Endothelial cell of umbilical vein (primary cell): ENCODE measurements around the gene NDUFB7. TPM values are rescaled to one million over a fixed set of nuclear protein-coding genes. Genes with fewer than 3 reads are reported as not detected.
A peak's percentile ranks its signal among the peaks of the same experiment; 100 is the strongest.
"Not testable (repeated sequence)": the region's sequence is repeated elsewhere in the genome, so short reads cannot be mapped to it uniquely, and the experiment has no call there.

Experiments
- BruUV-seq: library from RNA; stranded (reverse); fragments of 400-500 nt; replicated peaks from 2 replicates; lab custom pipeline; 2021; lab: Mats Ljungman, UMichigan
- CTCF ChIA-PET: fragments of 300-600, 350-600 bp; sonication (Branson Sonifier 250); formaldehyde crosslinking; loops from one replicate; lab custom pipeline; 2021; ENCODE audit warnings: antibody characterized with exemption, inconsistent platforms; lab: Charles Lee
- POLR2A ChIA-PET: fragments of 300-600, 350-600 bp; sonication (Branson Sonifier 250); formaldehyde crosslinking; loops from one replicate; lab custom pipeline; 2021; ENCODE audit warnings: antibody characterized with exemption, inconsistent platforms; lab: Charles Lee
- DNase-seq: peaks from one replicate; pipeline ENCODE4 v3.0.0-alpha.2; 2011; ENCODE audit warnings: low read depth, low spot score
- FAIRE-seq: peaks from 2 replicates; lab custom pipeline; 2011; peaks lifted over from hg19 to GRCh38; lab: Jason Lieb, UNC
- H2AFZ ChIP-seq: 2 replicates; pipeline ENCODE4 v1.6.0; 2012; ENCODE audit warnings: low read depth, low read length, control low read depth, inconsistent platforms
- H3K27ac ChIP-seq: 2 replicates; pipeline ENCODE4 v1.5.1; 2011; ENCODE audit warnings: low read depth, mild to moderate bottlenecking, control low read depth, low read length, moderate library complexity; ENCODE audit not compliant: insufficient read depth
- H3K27me3 ChIP-seq, 2 experiments: 2 replicates each; pipeline versions ENCODE4 v1.6.0 to v1.6.1; 2011; ENCODE audit warnings: low read length in 2 of 2, mixed read lengths in 1 of 2; ENCODE audit not compliant: control insufficient read depth in 2 of 2, insufficient read depth in 2 of 2
- H3K36me3 ChIP-seq, 2 experiments: 2 replicates in 1 of 2; 3 replicates in 1 of 2; pipeline ENCODE4 v1.5.1; 2011; ENCODE audit warnings: low read length in 2 of 2, mild to moderate bottlenecking in 1 of 2, moderate library complexity in 1 of 2; ENCODE audit not compliant: control insufficient read depth in 2 of 2, insufficient read depth in 2 of 2; ENCODE audit errors: extremely low read depth in 1 of 2
- H3K4me1 ChIP-seq: 3 replicates; pipeline ENCODE4 v1.5.1; 2011; ENCODE audit warnings: mild to moderate bottlenecking, low read length; ENCODE audit not compliant: control insufficient read depth, insufficient read depth; ENCODE audit errors: extremely low read depth
- H3K4me2 ChIP-seq: 2 replicates; pipeline ENCODE4 v1.6.1; 2011; ENCODE audit warnings: low read length, control low read depth, mixed read lengths; ENCODE audit not compliant: insufficient read depth
- H3K4me3 ChIP-seq, 3 experiments: fragments of 200-600 bp in 1 of 3; sonication (generic), shearing (Covaris generic) in 1 of 3; replicated peaks in 1 of 3; 2 replicates each; pipeline ENCODE4 v1.5.1; 2011 to 2016; ENCODE audit warnings: control low read depth in 3 of 3, low read length in 3 of 3, mild to moderate bottlenecking in 2 of 3, inconsistent platforms in 1 of 3, low read depth in 1 of 3, moderate library complexity in 1 of 3; ENCODE audit not compliant: insufficient read depth in 1 of 3
- H3K79me2 ChIP-seq: 2 replicates; pipeline ENCODE4 v1.6.0; 2012; ENCODE audit warnings: low read length, inconsistent platforms; ENCODE audit not compliant: control insufficient read depth, insufficient read depth
- H3K9ac ChIP-seq: replicated peaks from 2 replicates; pipeline ENCODE3; 2011; ENCODE audit warnings: low read length, control low read depth; ENCODE audit not compliant: insufficient read depth; ENCODE audit errors: extremely low read depth
- H3K9me1 ChIP-seq: replicated peaks from 3 replicates; pipeline ENCODE4 v1.6.0; 2011; ENCODE audit warnings: mild to moderate bottlenecking, low read length; ENCODE audit not compliant: control insufficient read depth, insufficient read depth; ENCODE audit errors: extremely low read depth
- H3K9me3 ChIP-seq: replicated peaks from 2 replicates; pipeline ENCODE4 v1.5.1; 2012; ENCODE audit warnings: low read length, inconsistent platforms; ENCODE audit not compliant: control insufficient read depth, insufficient read depth
- H4K20me1 ChIP-seq: replicated peaks from 2 replicates; pipeline ENCODE3; 2011; ENCODE audit warnings: mild to moderate bottlenecking, low read length; ENCODE audit not compliant: control insufficient read depth, insufficient read depth; ENCODE audit errors: extremely low read depth
- GATA2 ChIP-seq: IDR thresholded peaks from 2 replicates; pipeline ENCODE4 v1.7.0; 2011; ENCODE audit warnings: low read depth, mild to moderate bottlenecking, moderate library complexity, mixed read lengths, low read length; ENCODE audit not compliant: insufficient read length, insufficient read depth
- dilution Hi-C: fragments of 300-500 bp; cut with MboI; formaldehyde crosslinking; loops from one replicate; pipeline ENCODE4 v1.15.0; 2019; ENCODE audit warnings: low sequenced_read_pairs; ENCODE audit not compliant: extremely low pct_ligation_motif_present
- intact Hi-C: fragments of 100-400 bp; cut with micrococcal nuclease; formaldehyde crosslinking; loops from one replicate; pipeline ENCODE4 v1.10.0; 2022
- polyA plus RNA-seq, 4 experiments: library from polyadenylated mRNA; depleted of rRNA in 3 of 4; stranded (reverse) in 3 of 4; unstranded in 1 of 4; fragments of >200 nt; gene quantifications; 2 replicates each; pipeline versions ENCODE4 v1.2.1 to v1.2.3, GENCODE V29; 2011 to 2012; ENCODE audit warnings: missing spikeins in 1 of 4
- total RNA-seq: library from RNA; stranded (reverse); gene quantifications from 2 replicates; pipeline ENCODE4 v1.2.3, GENCODE V29; 2021

The NDUFB7 gene
- total and polyA plus RNA-seq, 2 donors (not counting 3 experiments of a cell fraction or from before 2014, with no cell fraction given) = 177 to 655 TPM

DNA sequence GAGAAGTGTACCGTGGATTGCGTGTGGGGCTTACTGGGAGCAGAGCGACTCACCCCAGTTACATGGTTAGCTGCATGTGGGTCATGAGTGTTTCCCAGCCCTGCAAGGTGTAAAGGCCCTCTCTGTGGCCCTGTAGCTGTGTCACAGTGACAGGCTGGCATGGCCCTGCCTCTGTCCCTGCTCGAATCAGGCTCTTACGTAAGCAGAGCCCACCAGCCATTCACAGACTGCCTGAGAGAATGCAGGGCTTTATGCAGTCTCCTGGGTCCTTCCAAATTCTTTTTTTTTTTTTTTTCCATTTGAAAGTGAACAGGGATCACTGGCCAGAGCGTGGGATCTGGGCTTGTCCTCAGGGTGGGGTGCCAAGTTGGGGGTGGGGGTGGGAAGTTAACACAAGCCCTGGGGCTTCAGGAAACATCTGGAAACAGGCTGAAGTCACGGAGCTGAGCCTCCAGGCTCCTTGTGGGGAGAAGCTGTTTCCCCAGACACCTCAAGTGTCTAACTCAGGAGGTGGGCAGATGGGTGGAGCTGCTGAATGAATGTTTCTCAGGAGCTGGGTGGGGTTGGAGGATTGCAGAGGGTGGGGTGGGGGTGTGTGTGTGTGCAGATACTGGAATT, 29.0 kb downstream of the NDUFB7 start:
- H3K27me3 ChIP-seq = no peaks in the 10 kb centered on the region
- H4K20me1 ChIP-seq = no peaks in the 10 kb centered on the region
- ChIA-PET POLR2A (no interaction called here), CTCF (interaction anchor here (0.7 kb wide), 1 partner anchor 326 kb away, joined by 3 read pairs; no protein-coding TSS in a partner anchor)
- DNase-seq (peak; percentile 30), FAIRE-seq (no peak)
- no peak for TF ChIP-seq GATA2
- H3K4me2 ChIP-seq = no peak overlapping the region
- H3K4me1 ChIP-seq = no peaks in the 10 kb centered on the region
- peaks cover 0 to 1% of the 10 kb centered on the region in 2 experiments for H3K36me3 ChIP-seq
- H3K9me1 ChIP-seq = no peaks in the 10 kb centered on the region
- H3K9me3 ChIP-seq = no peaks in the 10 kb centered on the region
- dilution Hi-C loops (no loop called here), intact Hi-C loops (no loop called here)
- no peak overlapping the region for H3K27ac ChIP-seq
- H3K79me2 ChIP-seq = peaks cover 6% of the 10 kb centered on the region
- H3K9ac ChIP-seq = no peak overlapping the region
- H2AFZ ChIP-seq = no peak overlapping the region
- BruUV-seq = no TSS peak
- H3K4me3 ChIP-seq = no peak overlapping the region

DNA sequence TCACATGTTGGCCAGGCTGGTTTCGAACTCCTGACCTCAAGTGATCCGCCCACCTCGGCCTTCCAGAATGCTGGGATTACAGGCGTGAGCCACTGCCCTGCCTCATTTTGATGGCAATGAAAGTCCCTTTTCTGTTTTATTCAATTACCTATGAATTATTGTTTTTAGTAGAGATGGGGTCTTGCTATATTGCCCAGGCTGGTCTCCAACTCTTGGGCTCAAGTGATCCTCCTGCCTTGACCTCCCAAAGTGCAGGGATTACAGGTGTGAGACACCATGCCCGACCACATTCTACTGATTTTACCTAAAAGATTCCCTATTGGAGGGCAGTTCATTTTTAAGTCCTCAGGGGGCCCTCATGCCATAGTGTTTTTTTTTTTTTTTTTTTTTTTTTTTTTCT, 29.9 kb downstream of the NDUFB7 start:
- H3K27ac ChIP-seq, H3K79me2 ChIP-seq, H3K36me3 ChIP-seq, H3K4me3 ChIP-seq, H4K20me1 ChIP-seq, CTCF ChIA-PET, H3K9me3 ChIP-seq, dilution Hi-C loops, H3K4me1 ChIP-seq, H2AFZ ChIP-seq, POLR2A ChIA-PET, H3K4me2 ChIP-seq, FAIRE-seq, intact Hi-C loops, H3K9me1 ChIP-seq, BruUV-seq, H3K9ac ChIP-seq, DNase-seq, H3K27me3 ChIP-seq: not testable (repeated sequence)
